AG09319 (cell line): ENCODE data around the gene GRID1.

ENCODE experiments used
- DNase-seq: peaks from one replicate; pipeline ENCODE4 v3.0.0-alpha.2; 2010; ENCODE audit warnings: low read depth; ENCODE audit errors: extremely low read depth
- TF ChIP-seq, protein P1 (sequence below): IDR thresholded peaks from 2 replicates; pipeline ENCODE4 v1.5.1; 2011; ENCODE audit warnings: low read depth, mild to moderate bottlenecking, inconsistent platforms, low read length, moderate library complexity

GRID1 gene

DNA sequence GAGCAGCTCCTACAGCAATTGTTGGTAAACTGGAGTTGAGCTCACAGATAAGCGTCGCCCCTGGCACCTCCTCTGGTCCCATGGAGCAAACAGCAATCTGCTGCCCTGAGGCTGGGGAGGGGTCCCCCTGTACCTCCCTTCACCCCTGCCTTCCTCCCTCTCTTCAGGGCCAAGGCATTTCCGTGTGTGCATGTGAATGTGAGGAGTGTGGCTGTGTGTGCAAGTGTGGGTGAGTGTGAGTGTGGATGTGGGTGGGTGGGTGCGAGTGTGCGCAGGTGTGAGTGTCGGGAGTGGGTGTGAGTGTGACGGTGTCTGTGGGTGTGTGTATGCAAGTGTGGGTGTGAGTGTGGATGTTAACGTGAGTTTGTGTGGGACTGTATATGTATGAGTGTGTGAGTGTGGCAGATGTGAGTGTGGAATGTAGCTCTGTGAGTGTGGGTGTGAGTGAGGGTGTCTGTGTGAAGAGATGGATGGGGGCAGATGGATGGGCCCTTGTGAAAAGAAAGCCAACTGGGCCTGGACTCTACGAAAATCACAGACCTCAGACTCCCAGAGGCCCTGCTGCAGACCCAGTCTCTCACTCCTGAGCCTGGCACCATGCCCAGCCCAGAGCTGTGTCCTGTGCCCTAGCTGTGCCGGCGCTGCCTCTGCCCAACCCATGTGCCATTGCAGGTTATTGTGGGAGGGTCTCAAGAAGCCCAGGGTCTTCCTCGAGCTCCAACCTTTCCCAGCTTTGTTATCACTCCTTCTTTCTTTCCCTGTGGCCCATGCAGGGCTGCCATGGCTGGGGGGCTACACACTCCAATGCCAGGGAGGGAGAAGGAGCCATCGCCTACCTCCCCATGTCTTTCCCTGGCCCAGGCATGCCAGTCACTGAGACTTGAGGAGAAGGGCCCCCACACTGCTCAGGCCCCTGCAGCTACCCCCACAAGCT lies 73.9 kb downstream of the GRID1 start:
- no peak for DNase-seq
- TF ChIP-seq, protein P1, sequence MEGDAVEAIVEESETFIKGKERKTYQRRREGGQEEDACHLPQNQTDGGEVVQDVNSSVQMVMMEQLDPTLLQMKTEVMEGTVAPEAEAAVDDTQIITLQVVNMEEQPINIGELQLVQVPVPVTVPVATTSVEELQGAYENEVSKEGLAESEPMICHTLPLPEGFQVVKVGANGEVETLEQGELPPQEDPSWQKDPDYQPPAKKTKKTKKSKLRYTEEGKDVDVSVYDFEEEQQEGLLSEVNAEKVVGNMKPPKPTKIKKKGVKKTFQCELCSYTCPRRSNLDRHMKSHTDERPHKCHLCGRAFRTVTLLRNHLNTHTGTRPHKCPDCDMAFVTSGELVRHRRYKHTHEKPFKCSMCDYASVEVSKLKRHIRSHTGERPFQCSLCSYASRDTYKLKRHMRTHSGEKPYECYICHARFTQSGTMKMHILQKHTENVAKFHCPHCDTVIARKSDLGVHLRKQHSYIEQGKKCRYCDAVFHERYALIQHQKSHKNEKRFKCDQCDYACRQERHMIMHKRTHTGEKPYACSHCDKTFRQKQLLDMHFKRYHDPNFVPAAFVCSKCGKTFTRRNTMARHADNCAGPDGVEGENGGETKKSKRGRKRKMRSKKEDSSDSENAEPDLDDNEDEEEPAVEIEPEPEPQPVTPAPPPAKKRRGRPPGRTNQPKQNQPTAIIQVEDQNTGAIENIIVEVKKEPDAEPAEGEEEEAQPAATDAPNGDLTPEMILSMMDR = no peak

DNA sequence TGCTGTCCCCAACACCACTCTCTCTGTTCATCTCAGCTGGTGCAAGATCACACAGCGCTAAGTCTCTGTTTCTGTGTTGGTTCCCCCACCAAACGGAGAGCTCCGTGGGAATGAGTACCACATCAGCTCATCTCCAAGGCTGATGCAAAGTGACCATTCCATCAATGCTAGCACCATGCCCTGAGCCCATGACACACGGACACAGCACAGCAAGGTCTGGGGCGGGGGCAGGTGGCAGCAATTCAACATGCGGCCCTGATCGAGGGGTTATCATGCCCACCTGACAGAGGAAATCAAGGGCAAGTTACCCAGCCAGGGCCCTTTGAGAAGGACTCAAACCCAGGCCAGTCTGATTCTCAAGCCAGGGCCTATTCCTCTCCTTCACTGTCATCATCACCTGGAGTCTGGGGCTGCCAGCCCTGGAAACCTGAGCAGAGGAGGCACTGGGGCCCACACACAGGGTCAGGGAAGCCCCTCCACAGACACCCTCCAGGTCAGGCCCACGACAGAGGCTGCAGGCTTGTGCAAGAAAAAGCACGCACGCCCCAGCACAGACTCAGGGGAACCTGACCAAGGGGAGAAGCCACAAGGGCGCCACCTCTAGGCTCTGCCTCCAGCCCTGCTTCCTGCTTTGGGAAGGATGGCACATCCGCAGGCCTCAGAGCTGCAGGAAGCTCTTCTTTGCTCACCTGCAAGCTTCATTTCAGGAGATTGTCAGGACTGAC lies 74.8 kb downstream of the GRID1 start:
- TF ChIP-seq, protein P1 = no peak
- DNase-seq = no peak

DNA sequence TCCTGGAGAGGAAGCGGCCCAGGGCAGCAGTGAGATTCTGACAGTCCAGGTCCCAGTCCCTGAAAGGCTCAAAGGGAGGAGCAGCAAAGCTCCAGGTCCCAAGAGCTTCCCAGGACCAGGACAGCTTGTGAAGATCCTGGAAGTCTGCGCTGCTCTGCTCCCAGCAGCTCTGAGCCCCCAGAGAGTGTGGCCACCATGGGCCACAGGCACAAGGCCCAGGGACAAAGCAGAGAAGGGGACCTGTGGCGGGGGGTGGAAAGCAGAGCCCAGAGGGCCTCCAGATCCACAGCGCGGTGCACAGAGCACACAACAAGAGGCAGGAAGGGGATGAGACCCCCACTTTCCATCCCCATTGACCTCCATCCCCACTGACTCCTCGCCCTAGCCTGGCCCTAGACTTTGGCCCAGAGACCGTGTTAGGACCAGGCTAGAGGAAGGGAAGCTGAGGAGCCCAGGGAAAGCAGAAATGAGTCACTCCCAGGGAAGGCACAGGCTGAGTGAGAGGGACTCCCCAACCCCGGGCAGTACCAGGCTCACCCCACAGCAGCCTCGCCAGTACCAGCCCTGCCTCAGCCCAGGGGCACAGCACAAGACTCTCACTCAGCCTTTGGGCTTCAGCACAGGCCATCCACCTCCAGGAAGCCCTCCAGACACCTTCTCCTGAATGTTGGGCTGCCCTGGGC lies 75.5 kb downstream of the GRID1 start:
- TF ChIP-seq, protein P1 = no peak

DNA sequence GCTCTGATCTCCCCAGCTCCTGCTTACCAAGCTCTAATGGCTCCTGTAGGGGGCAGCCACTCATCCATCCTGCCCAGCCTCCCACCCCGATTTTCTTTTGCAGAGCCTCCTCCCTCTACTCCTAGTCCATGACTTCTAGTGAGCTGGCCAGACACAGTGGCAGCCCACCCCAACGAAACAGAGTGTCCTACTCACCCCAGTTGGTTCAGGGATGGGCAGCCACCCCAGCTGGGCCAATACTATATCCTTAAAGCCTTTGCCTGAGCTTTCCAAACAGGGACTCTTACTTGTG lies 77.1 kb downstream of the GRID1 start:
- TF ChIP-seq, protein P1 = no peak
- no peak for DNase-seq

More for the DNA sequence above, 75.5 kb downstream of the GRID1 start:
- DNase-seq = no peak

DNA sequence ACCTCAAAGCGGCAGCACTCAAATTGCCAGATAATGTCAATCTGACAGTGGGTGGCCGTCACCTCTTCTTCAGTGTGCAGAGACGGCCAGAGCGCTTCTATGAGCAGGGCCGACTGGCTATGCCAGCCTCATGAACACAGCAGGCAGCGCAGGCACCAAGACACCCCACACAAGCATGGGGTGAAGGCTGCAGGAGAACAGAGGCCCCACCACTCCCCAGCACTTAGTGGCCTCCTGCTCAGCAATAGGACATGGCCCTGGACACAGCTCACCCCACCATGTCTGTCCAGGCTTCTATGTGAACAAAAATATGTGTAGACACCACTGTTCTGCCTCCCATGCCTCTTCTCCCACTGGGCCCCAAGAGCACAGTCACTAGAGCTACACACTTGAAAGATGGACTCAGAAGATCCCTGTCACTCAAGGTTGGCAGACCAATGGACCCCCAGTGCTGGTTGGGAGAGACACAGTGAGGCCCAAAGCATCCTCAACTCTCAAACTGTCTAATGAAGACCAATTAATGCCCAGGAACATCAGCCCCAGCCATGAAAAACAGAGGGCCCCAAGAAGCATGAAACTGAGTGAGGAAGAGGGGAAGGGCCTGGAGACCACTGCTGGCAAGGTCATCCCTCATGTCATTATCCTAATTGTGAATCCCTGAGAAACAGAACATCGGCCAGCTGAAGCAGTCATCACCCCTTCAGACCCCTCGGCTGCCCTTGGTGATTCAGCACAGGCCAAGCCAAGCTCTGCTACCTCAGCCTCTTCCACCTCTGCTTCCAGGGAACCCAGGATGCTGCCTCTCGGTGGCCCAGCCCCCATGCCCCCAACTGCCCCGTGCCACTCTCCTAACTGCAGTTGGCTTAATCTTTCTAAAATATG lies 77.7 kb downstream of the GRID1 start:
- no peak for DNase-seq
- TF ChIP-seq, protein P1 = no peak

DNA sequence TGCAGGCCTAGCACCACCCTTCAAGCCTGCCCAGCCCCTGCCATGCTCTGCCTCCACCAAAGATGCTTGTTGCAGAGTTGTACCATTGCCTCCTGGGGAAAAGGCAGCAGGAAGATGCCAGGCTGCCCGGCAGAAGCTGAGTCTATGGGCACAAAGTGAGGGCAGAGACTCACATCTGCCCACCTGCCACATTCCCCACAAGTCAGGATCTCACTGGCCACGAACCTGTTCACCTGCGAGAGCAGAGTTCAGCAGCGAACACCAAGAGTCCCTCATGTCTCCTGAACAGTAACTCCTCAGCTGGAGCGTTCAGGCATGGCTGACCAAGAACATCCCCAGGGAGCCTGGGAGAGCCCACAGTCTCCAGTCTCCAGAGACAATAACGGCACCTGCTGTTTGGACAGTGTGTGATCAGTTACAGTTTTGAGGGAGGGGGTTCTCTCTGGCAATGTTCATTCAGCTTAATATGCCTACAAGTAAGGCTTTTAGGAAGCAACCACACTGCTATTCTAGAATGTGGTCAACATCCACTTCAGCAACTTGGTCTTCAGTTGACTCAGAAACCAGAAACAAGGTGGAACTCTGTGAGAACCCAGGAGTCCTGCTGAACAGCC lies 78.5 kb downstream of the GRID1 start:
- DNase-seq = no peak
- TF ChIP-seq, protein P1 = no peak
